ENCODE results near the gene NPHS2. TPM values are rescaled to one million over a fixed set of nuclear protein-coding genes. Genes with fewer than 3 reads are reported as not detected.
"Not testable (repeated sequence)": the region's sequence is repeated elsewhere in the genome, so short reads cannot be mapped to it uniquely, and the experiment has no call there.

The NPHS2 gene
- total RNA-seq, 1 donor from 2014 or later, result not detected

DNA sequence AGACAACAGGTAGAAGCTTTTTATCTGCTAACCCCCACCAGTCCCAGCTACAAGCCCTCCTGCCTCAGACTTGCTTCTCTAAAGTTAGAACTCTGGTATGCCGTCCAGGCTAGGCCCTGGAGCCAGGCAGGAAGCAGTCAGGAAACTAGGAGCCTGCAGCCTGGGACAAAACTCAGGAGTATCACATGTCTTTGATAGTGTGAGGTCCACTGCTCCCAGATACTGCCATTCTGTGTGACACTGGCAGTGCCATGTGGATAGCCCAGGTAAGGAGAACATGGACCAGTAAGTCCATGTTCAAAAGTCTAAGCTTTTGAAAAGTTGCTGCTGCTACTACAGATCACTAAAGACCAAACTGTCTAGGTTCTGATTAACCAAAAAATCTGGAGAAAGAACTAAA is 45.4 kb downstream of the NPHS2 start:
- peaks cover 10% of the 10 kb centered on the region for H3F3A ChIP-seq (ENCODE audit: low read depth)
- H3K27me3 ChIP-seq, result no peaks in the 10 kb centered on the region
- H2AFZ ChIP-seq (replicated peaks), result no peak overlapping the region
- H3K36me3 ChIP-seq, result no peaks in the 10 kb centered on the region
- H3K9me3 Mint-ChIP-seq, result no peaks in the 10 kb centered on the region
- H3K9me3 ChIP-seq (ENCODE audit: low read depth), result no peaks in the 10 kb centered on the region
- no peak overlapping the region for H3K27ac Mint-ChIP-seq
- no peak for TF ChIP-seq EZH2phosphoT487 (IDR thresholded peaks at IDR 0.05)
- TF ChIP-seq, protein P1, sequence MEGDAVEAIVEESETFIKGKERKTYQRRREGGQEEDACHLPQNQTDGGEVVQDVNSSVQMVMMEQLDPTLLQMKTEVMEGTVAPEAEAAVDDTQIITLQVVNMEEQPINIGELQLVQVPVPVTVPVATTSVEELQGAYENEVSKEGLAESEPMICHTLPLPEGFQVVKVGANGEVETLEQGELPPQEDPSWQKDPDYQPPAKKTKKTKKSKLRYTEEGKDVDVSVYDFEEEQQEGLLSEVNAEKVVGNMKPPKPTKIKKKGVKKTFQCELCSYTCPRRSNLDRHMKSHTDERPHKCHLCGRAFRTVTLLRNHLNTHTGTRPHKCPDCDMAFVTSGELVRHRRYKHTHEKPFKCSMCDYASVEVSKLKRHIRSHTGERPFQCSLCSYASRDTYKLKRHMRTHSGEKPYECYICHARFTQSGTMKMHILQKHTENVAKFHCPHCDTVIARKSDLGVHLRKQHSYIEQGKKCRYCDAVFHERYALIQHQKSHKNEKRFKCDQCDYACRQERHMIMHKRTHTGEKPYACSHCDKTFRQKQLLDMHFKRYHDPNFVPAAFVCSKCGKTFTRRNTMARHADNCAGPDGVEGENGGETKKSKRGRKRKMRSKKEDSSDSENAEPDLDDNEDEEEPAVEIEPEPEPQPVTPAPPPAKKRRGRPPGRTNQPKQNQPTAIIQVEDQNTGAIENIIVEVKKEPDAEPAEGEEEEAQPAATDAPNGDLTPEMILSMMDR (IDR thresholded peaks at IDR 0.05), result no peak
- TF ChIP-seq EZH2 (IDR thresholded peaks at IDR 0.05), result no peak
- no peak overlapping the region for H3K4me3 Mint-ChIP-seq
- DNase-seq (ENCODE audit: low spot score), result no peak
- H3K79me2 ChIP-seq (ENCODE audit: low read depth), result no peaks in the 10 kb centered on the region
- no peaks in the 10 kb centered on the region for H4K20me1 ChIP-seq (ENCODE audit: low read depth)
- H3K4me3 ChIP-seq, result no peak overlapping the region
- no peaks in the 10 kb centered on the region for H3K36me3 Mint-ChIP-seq
- no peaks in the 10 kb centered on the region for H3K4me1 ChIP-seq
- H3K27me3 Mint-ChIP-seq (ENCODE audit: insufficient read depth, low read depth), result peaks cover 2% of the 10 kb centered on the region
- no peak overlapping the region for H3K27ac ChIP-seq
- no peak overlapping the region for H3K9ac ChIP-seq
- no peak overlapping the region for H3K4me2 ChIP-seq
- H3K4me1 Mint-ChIP-seq, result no peaks in the 10 kb centered on the region

DNA sequence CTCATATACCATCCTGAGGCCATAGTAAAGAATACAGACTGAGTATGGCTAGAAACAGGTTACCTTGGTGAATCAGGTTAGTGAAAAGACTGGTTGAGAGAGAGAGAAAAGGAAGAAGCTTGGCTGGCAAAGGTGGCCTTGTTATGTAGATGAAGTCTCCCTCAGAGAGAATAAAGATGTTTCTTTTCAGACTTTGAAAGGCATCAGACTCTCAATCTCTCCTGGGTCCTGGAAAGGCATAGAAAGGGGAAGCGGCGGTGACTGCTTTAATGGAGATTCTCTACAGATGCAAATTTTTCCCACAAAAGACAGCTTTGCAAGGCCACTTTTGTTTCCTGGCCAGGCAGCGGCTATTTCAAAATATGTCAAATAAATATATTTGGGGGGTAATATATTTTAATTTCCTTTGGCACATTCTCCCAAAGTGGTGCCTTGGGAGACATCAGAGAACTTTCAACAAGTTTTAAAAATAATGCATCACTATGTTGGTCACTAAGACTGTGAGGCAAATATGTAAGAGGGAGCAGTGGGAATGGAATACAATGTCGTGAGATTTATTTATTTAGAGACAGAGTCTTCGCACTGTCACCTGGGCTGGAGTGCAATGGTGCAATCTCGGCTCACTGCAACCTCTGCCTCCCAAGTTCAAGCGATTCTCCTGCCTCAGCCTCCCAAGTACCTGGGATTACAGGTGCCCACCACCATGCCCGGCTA is 46.1 kb downstream of the NPHS2 start:
- no peak overlapping the region for H3K4me2 ChIP-seq
- no peaks in the 10 kb centered on the region for H3K27me3 ChIP-seq
- H3K4me3 ChIP-seq, result no peak overlapping the region
- H3K4me1 Mint-ChIP-seq, result peaks cover 2% of the 10 kb centered on the region
- DNase-seq (ENCODE audit: low spot score), result peak; percentile 9
- no peaks in the 10 kb centered on the region for H3K36me3 ChIP-seq
- H3K36me3 Mint-ChIP-seq, result no peaks in the 10 kb centered on the region
- no peak overlapping the region for H2AFZ ChIP-seq (replicated peaks)
- TF ChIP-seq EZH2 (IDR thresholded peaks at IDR 0.05), result no peak
- no peak for TF ChIP-seq EZH2phosphoT487 (IDR thresholded peaks at IDR 0.05)
- TF ChIP-seq, protein P1 (IDR thresholded peaks at IDR 0.05), result no peak
- no peaks in the 10 kb centered on the region for H3K9me3 ChIP-seq (ENCODE audit: low read depth)
- H3K79me2 ChIP-seq (ENCODE audit: low read depth), result no peaks in the 10 kb centered on the region
- H3K9me3 Mint-ChIP-seq, result no peaks in the 10 kb centered on the region
- no peak overlapping the region for H3K27ac Mint-ChIP-seq
- H3K4me3 Mint-ChIP-seq, result no peak overlapping the region
- H3K9ac ChIP-seq, result no peak overlapping the region
- peaks cover 2% of the 10 kb centered on the region for H3K27me3 Mint-ChIP-seq (ENCODE audit: insufficient read depth, low read depth)
- no peaks in the 10 kb centered on the region for H4K20me1 ChIP-seq (ENCODE audit: low read depth)
- peaks cover 5% of the 10 kb centered on the region for H3K4me1 ChIP-seq
- peaks cover 14% of the 10 kb centered on the region for H3F3A ChIP-seq (ENCODE audit: low read depth)
- H3K27ac ChIP-seq, result no peak overlapping the region

DNA sequence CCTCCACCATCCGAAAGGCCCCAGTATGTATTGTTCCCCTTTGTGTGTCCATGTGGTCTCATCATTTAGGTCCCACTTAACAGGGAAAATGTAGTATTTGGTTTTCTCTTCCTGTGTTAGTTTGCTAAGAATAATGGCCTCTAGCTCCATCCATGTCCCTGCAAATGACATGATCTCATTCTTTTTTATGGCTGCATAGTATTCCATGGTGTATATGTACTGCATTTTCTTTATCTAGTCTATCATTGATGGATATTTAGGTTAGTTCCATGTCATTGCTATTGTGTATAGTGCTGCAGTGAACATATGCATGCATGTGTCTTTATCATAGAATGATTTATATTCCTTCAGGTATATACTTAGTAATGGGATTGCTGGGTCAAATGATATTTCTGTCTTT is 57.2 kb downstream of the NPHS2 start:
- H3K36me3 ChIP-seq; H3K27ac Mint-ChIP-seq; H3K4me3 ChIP-seq; H3K9me3 ChIP-seq (ENCODE audit: low read depth); H3K4me2 ChIP-seq; H3K27me3 ChIP-seq; H3K27me3 Mint-ChIP-seq (ENCODE audit: insufficient read depth, low read depth); DNase-seq (ENCODE audit: low spot score); H2AFZ ChIP-seq (replicated peaks); H3K4me1 ChIP-seq; H3K79me2 ChIP-seq (ENCODE audit: low read depth); H3K9me3 Mint-ChIP-seq; H3K4me1 Mint-ChIP-seq; H3K36me3 Mint-ChIP-seq; H4K20me1 ChIP-seq (ENCODE audit: low read depth); H3K4me3 Mint-ChIP-seq; H3K9ac ChIP-seq; H3F3A ChIP-seq (ENCODE audit: low read depth); H3K27ac ChIP-seq: not testable (repeated sequence)

DNA sequence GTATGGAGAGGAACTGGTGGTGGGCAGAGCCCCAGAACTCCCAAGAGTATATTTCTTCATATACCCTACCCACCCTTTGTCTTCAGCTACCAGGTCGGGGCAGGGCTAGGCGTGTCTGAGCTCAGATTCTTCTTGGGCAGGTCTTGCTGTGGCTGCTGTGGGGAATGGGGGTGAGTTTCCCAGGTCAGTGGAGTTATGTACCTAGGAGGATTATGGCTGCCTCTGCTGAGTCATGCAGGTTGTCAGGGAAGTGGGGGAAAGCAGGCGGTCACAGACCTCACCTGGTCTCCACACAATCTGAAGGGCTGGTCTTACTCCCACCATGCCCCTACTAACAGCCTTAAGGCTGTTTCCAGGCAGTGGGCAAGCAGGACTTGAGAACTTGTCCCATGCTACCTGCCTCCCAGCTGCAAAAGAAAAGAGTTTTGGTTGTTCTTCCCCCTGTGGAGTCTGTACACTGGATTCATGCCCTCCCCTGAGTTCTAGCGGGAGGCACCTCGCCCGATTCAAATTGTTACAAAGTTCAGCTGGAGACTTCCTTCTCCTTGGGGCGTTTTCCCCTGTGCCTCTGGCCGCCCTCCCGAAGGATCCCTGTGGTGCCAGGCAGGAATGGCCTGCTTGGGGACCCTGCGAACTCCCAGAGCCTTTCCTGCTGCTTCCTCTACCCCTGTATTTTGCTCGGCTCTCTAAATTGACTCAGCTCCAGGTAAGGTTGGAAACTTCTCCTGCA is 58.6 kb downstream of the NPHS2 start:
- DNase-seq (ENCODE audit: low spot score), result no peak
- no peak overlapping the region for H3K4me3 Mint-ChIP-seq
- Histone ChIP-seq H3K36me3 (no peaks in the 10 kb centered on the region), H3F3A (ENCODE audit: low read depth) (no peaks in the 10 kb centered on the region), H3K4me1 (peaks cover 4% of the 10 kb centered on the region), H3K9me3 (ENCODE audit: low read depth) (no peaks in the 10 kb centered on the region), H3K4me3 (no peak overlapping the region), H3K27ac (no peak overlapping the region), H3K9ac (no peak overlapping the region), H3K27me3 (no peaks in the 10 kb centered on the region), H3K4me2 (no peak overlapping the region), H3K79me2 (ENCODE audit: low read depth) (no peaks in the 10 kb centered on the region), H2AFZ (replicated peaks) (no peak overlapping the region), H4K20me1 (ENCODE audit: low read depth) (no peaks in the 10 kb centered on the region)
- no peaks in the 10 kb centered on the region for H3K36me3 Mint-ChIP-seq
- H3K27me3 Mint-ChIP-seq (ENCODE audit: insufficient read depth, low read depth), result peaks cover 2% of the 10 kb centered on the region
- no peak overlapping the region for H3K27ac Mint-ChIP-seq
- peaks cover 5% of the 10 kb centered on the region for H3K9me3 Mint-ChIP-seq
- TF ChIP-seq, protein P1 (IDR thresholded peaks at IDR 0.05), result no peak
- TF ChIP-seq EZH2phosphoT487 (IDR thresholded peaks at IDR 0.05) (no peak), EZH2 (IDR thresholded peaks at IDR 0.05) (no peak)
- H3K4me1 Mint-ChIP-seq, result no peaks in the 10 kb centered on the region

Measured in neural progenitor cell (in vitro differentiated cells).